H9 (cell line): ENCODE results near the gene ARMC2. TPM values are rescaled to one million over a fixed set of nuclear protein-coding genes. Genes with fewer than 3 reads are reported as not detected.

Experiments
- DNase-seq: peaks from one replicate; pipeline ENCODE4 v3.0.0-alpha.2; 2017
- H2AFZ ChIP-seq: one replicate; pipeline ENCODE4 v1.6.1; 2013; ENCODE audit warnings: mild to moderate bottlenecking, low read length, control low read depth, moderate library complexity
- H2AK5ac ChIP-seq: 2 replicates; pipeline ENCODE4 v1.6.1; 2013; ENCODE audit warnings: low read length, control low read depth, mixed read lengths; ENCODE audit not compliant: insufficient read length
- H2BK120ac ChIP-seq: one replicate; pipeline ENCODE4 v1.6.1; 2013; ENCODE audit warnings: low read depth, mild to moderate bottlenecking, low read length, control low read depth, inconsistent platforms; ENCODE audit not compliant: poor library complexity, severe bottlenecking
- H2BK12ac ChIP-seq: 2 replicates; pipeline ENCODE4 v1.6.1; 2013; ENCODE audit warnings: low read length, control low read depth, mixed read lengths, low read depth; ENCODE audit not compliant: insufficient read length
- H2BK15ac ChIP-seq: 2 replicates; pipeline ENCODE4 v1.6.1; 2013; ENCODE audit warnings: low read depth, low read length, control low read depth
- H2BK20ac ChIP-seq: one replicate; pipeline ENCODE4 v1.6.1; 2013; ENCODE audit warnings: low read depth, mild to moderate bottlenecking, low read length, control low read depth, inconsistent platforms; ENCODE audit not compliant: poor library complexity, severe bottlenecking
- H2BK5ac ChIP-seq: 2 replicates; pipeline ENCODE4 v1.6.1; 2013; ENCODE audit warnings: low read length, control low read depth, mixed read lengths; ENCODE audit not compliant: insufficient read length
- H3K14ac ChIP-seq: 2 replicates; pipeline ENCODE4 v1.6.1; 2013; ENCODE audit warnings: low read length, control low read depth; ENCODE audit not compliant: insufficient read depth
- H3K18ac ChIP-seq: 2 replicates; pipeline ENCODE4 v1.6.1; 2013; ENCODE audit warnings: low read depth, mild to moderate bottlenecking, mixed read lengths, low read length, control low read depth; ENCODE audit not compliant: insufficient read length
- H3K23ac ChIP-seq: 2 replicates; pipeline ENCODE4 v1.6.1; 2013; ENCODE audit warnings: low read length, control low read depth, mixed read lengths, low read depth; ENCODE audit not compliant: insufficient read length
- H3K23me2 ChIP-seq: 2 replicates; pipeline ENCODE4 v1.6.1; 2013; ENCODE audit warnings: low read depth, mild to moderate bottlenecking, mixed read lengths, low read length, control low read depth; ENCODE audit not compliant: insufficient read length, poor library complexity, severe bottlenecking
- H3K27ac ChIP-seq: 2 replicates; pipeline ENCODE4 v1.5.1; 2013; ENCODE audit warnings: low read length, control low read depth, mixed read lengths, low read depth; ENCODE audit not compliant: insufficient read length
- H3K27me3 ChIP-seq: 2 replicates; pipeline ENCODE4 v1.6.1; 2013; ENCODE audit warnings: low read length, control low read depth, inconsistent platforms; ENCODE audit not compliant: insufficient read depth
- H3K4ac ChIP-seq: 2 replicates; pipeline ENCODE4 v1.6.1; 2013; ENCODE audit warnings: low read depth, mild to moderate bottlenecking, control low read depth, inconsistent platforms, low read length, moderate library complexity
- H3K4me1 ChIP-seq: 2 replicates; pipeline ENCODE4 v1.6.1; 2013; ENCODE audit warnings: low read length, control low read depth, inconsistent platforms; ENCODE audit not compliant: insufficient read depth
- H3K4me2 ChIP-seq: 2 replicates; pipeline ENCODE4 v1.6.1; 2013; ENCODE audit warnings: low read length, control low read depth, mixed read lengths; ENCODE audit not compliant: insufficient read length, insufficient read depth
- H3K56ac ChIP-seq: 2 replicates; pipeline ENCODE4 v1.6.1; 2013; ENCODE audit warnings: low read depth, mild to moderate bottlenecking, mixed read lengths, low read length, control low read depth; ENCODE audit not compliant: insufficient read length
- H3K79me1 ChIP-seq: 2 replicates; pipeline ENCODE4 v1.6.1; 2013; ENCODE audit warnings: low read depth, mild to moderate bottlenecking, moderate library complexity, low read length, control low read depth, inconsistent platforms; ENCODE audit not compliant: insufficient read depth, poor library complexity, severe bottlenecking
- H3K79me2 ChIP-seq: 2 replicates; pipeline ENCODE4 v1.6.1; 2013; ENCODE audit warnings: low read length, control low read depth, inconsistent platforms; ENCODE audit not compliant: insufficient read depth
- H3K9ac ChIP-seq: 2 replicates; pipeline ENCODE4 v1.6.1; 2013; ENCODE audit warnings: low read length, control low read depth, mixed read lengths; ENCODE audit not compliant: insufficient read length; ENCODE audit errors: extremely low read depth
- H3K9me3 ChIP-seq: one replicate; pipeline ENCODE4 v1.6.1; 2013; ENCODE audit warnings: low read depth, low read length, inconsistent platforms; ENCODE audit not compliant: control insufficient read depth
- H3T11ph ChIP-seq: one replicate; pipeline ENCODE4 v1.6.1; 2013; ENCODE audit warnings: mild to moderate bottlenecking, low read length, control low read depth, inconsistent platforms
- H4K20me1 ChIP-seq: one replicate; pipeline ENCODE4 v1.6.1; 2013; ENCODE audit not compliant: control insufficient read depth, insufficient read length, insufficient read depth
- H4K5ac ChIP-seq: 2 replicates; pipeline ENCODE4 v1.6.1; 2013; ENCODE audit warnings: low read depth, mild to moderate bottlenecking, mixed read lengths, low read length, control low read depth; ENCODE audit not compliant: insufficient read length
- H4K8ac ChIP-seq: replicated peaks from 2 replicates; pipeline ENCODE4 v1.6.1; 2013; ENCODE audit warnings: low read length, control low read depth, mixed read lengths, low read depth; ENCODE audit not compliant: insufficient read length
- H4K91ac ChIP-seq: 2 replicates; pipeline ENCODE4 v1.6.1; 2013; ENCODE audit warnings: low read depth, mild to moderate bottlenecking, moderate library complexity, mixed read lengths, low read length, control low read depth; ENCODE audit not compliant: insufficient read length
- H3K27ac Mint-ChIP-seq, 3 experiments: 2 replicates in 2 of 3; 3 replicates in 1 of 3; pipeline ENCODE4 v1.8.0; 2020 to 2021; ENCODE audit warnings: mixed read lengths in 3 of 3, mild to moderate bottlenecking in 1 of 3, moderate library complexity in 1 of 3
- H3K27me3 Mint-ChIP-seq: 2 replicates; pipeline ENCODE4 v1.8.0; 2021; ENCODE audit warnings: low read depth, mild to moderate bottlenecking, moderate library complexity, mixed read lengths
- H3K36me3 Mint-ChIP-seq, 3 experiments: 2 replicates in 2 of 3; 3 replicates in 1 of 3; pipeline ENCODE4 v1.8.0; 2020 to 2021; ENCODE audit warnings: low read depth in 3 of 3, mixed read lengths in 3 of 3; ENCODE audit not compliant: insufficient read depth in 1 of 3
- H3K4me1 Mint-ChIP-seq, 2 experiments: 2 replicates each; pipeline ENCODE4 v1.8.0; 2020; ENCODE audit warnings: mixed read lengths in 2 of 2
- H3K4me3 Mint-ChIP-seq, 2 experiments: 2 replicates in 1 of 2; 3 replicates in 1 of 2; pipeline ENCODE4 v1.8.0; 2020 to 2021; ENCODE audit warnings: mild to moderate bottlenecking in 2 of 2, mixed read lengths in 2 of 2, moderate library complexity in 1 of 2
- H3K9me3 Mint-ChIP-seq, 2 experiments: 2 replicates in 1 of 2; 3 replicates in 1 of 2; pipeline ENCODE4 v1.8.0; 2020; ENCODE audit warnings: mild to moderate bottlenecking in 2 of 2, mixed read lengths in 2 of 2, moderate library complexity in 1 of 2
- WGBS: extraction: QIAGEN DNeasy Blood & Tissue Kit; methylation state at CpG from one replicate; pipeline ENCODE4 v1.1.7; 2013; ENCODE audit warnings: missing lambda C conversion rate, low lambda C conversion rate, mixed read lengths; ENCODE audit not compliant: insufficient read length; ENCODE audit errors: extremely low coverage; 5-methylcytosine and 5-hydroxymethylcytosine counted together
- total RNA-seq: library from RNA; stranded (reverse); gene quantifications from 2 replicates; pipeline ENCODE4 v1.2.1, GENCODE V29; 2021
- TF ChIP-seq, protein P1 (sequence below): fragments of 200-600 bp; sonication (generic); conservative IDR thresholded peaks from 3 replicates; pipeline ENCODE4 v1.8.0; 2021; ENCODE audit warnings: antibody characterized with exemption, mild to moderate bottlenecking

Gene ARMC2
- total RNA-seq, 1 experiment from 2014 or later, result 2.8 TPM

DNA sequence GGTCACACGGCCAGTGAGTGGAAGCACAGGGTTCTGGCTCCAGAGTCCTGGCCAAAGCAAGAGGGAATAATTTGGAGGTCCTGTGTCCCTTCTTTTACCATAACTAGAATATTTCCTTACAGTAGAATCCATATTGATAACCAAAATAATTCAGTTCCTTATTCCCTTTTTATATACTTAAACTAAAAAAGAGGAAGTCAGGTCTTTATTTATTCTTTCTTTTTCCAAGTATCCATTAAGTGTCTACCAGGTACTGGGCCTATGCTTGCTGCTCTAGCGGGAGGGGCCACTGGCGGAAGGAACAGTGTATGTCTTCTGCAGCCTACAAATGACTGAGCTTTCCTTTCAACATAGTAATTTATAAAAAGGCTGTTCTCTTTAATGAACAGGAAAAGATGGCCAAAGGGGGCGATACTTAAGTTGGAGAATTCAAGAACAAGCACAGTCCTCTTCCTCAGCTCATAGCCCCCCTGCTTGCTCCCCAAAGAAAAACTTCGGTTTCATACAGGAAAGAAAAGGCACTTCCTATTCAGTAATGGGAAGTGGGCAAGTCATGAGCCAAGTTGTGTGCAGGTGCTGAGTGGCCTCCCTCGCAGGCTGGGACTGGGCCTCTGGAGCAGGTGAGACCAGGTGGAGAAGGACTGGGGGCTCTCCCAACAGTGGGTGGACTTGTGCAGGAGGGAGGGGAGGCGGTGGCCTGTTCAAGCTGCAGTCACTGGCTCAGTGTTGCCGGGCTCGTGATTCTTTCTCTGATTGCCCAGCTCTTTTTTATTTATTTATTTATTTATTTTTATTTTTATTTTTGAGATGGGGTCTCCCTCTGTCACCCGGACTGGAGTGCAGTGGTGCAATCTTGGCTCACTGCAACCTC is 110.9 kb downstream of the ARMC2 start:
- Mint-ChIP-seq H3K9me3 (no peaks in the 10 kb centered on the region), H3K4me3 (no peak overlapping the region), H3K4me1 (no peaks in the 10 kb centered on the region; a peak in 1 of 4 replicates), H3K27me3 (no peaks in the 10 kb centered on the region), H3K36me3 (no peaks in the 10 kb centered on the region), H3K27ac (no peak overlapping the region)
- Histone ChIP-seq H3K79me1 (no peaks in the 10 kb centered on the region), H2BK20ac (no peak overlapping the region), H3T11ph (no peak overlapping the region), H2BK12ac (no peak overlapping the region), H3K14ac (no peak overlapping the region), H4K20me1 (no peaks in the 10 kb centered on the region), H4K5ac (no peak overlapping the region), H3K27me3 (no peaks in the 10 kb centered on the region), H2BK15ac (no peak overlapping the region), H3K18ac (no peak overlapping the region), H4K8ac (no peak overlapping the region), H3K4ac (no peak overlapping the region), H2AFZ (no peak overlapping the region), H2BK120ac (no peak overlapping the region), H3K23ac (no peak overlapping the region), H3K9ac (no peak overlapping the region), H4K91ac (no peak overlapping the region), H3K9me3 (no peaks in the 10 kb centered on the region), H3K56ac (no peak overlapping the region), H3K4me1 (no peaks in the 10 kb centered on the region), H3K27ac (no peak overlapping the region), H2AK5ac (no peak overlapping the region), H2BK5ac (no peak overlapping the region), H3K79me2 (no peaks in the 10 kb centered on the region), H3K4me2 (no peak overlapping the region), H3K23me2 (no peaks in the 10 kb centered on the region)
- no CpG with 5 or more reads among the region's 10 CpGs for WGBS
- TF ChIP-seq, protein P1, sequence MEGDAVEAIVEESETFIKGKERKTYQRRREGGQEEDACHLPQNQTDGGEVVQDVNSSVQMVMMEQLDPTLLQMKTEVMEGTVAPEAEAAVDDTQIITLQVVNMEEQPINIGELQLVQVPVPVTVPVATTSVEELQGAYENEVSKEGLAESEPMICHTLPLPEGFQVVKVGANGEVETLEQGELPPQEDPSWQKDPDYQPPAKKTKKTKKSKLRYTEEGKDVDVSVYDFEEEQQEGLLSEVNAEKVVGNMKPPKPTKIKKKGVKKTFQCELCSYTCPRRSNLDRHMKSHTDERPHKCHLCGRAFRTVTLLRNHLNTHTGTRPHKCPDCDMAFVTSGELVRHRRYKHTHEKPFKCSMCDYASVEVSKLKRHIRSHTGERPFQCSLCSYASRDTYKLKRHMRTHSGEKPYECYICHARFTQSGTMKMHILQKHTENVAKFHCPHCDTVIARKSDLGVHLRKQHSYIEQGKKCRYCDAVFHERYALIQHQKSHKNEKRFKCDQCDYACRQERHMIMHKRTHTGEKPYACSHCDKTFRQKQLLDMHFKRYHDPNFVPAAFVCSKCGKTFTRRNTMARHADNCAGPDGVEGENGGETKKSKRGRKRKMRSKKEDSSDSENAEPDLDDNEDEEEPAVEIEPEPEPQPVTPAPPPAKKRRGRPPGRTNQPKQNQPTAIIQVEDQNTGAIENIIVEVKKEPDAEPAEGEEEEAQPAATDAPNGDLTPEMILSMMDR, result peak; percentile 18; the same call in 1 of the 3 replicates
- no peak for DNase-seq
